ENCODE measurements around the gene CPSF6.

The CPSF6 gene

DNA sequence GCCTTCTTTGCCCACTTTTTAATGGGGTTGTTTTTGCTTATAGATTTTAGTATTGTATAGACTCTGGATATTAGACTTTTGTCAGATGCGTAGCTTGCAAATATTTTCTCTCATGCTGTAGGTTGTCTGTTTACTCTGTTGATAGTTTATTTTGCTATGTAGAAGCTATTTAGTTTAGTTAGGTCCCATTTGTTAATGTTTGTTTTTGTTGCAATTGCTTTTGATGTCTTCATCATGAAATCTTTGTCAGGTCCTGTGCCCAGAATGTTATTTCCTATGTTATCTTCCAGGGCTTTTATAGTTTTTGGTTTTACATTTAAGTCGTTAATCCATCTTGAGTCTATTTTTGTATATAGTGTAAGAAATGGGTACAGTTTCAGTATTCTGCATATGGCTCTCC lies 78.9 kb downstream of the CPSF6 start:
- no peak for DNase-seq (ENCODE audit: low read depth in 2 of 2, low spot score in 1 of 2)

DNA sequence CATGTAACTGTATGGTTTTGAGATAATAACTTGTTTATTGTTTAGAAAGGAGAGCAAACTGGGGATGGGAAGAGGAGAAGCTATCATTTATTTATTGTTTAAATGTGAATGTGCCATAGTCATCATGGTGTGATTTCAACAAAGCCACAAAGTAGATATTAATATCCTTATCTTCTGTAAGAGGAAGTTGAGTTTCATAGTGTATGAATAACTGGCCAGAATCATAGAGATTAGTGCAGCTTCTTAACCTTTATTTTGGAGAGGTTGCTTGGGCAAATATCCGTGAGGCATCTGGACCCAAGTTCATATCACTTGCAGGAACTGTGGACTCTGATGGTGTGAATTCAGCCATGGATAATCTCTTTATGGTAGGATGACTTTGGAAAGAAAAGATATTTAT lies 82.0 kb downstream of the CPSF6 start:
- DNase-seq (ENCODE audit: low read depth in 2 of 2, low spot score in 1 of 2), result no peak
